Measurements from ENCODE around the gene ABHD2. TPM values are rescaled to one million over a fixed set of nuclear protein-coding genes. Genes with fewer than 3 reads are reported as not detected.

The ABHD2 gene
- total RNA-seq, 1 donor from 2014 or later: 66.5 TPM

DNA sequence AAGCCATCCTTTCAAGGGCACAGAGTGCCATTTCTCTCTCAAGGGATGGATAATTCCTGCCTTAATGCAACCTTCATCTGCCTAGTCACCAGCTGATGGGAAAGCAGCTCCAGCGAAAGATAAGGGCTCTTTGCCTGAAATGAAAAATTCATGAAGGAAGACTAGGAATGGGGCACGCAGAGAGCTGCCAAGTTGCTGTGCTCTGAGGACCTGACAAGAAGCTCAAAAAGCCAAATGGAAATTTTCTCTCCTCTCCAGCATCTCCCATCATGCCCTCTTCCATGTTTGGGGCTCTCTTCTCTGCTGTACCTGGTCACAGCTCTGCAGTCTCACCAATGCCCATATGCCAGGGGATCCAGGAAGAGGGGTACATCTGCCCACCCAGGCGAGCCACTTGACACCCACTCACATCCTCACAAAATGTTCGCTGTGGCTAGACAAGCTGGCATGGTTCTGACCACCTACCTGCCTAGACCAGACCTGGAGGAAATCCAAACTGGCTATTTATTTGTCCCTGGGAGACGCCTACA is 29.3 kb upstream of the ABHD2 start:
- Mint-ChIP-seq H3K27ac (no peak overlapping the region), H3K4me1 (ENCODE audit: low read depth) (peaks cover 11% of the 10 kb centered on the region), H3K4me3 (no peak overlapping the region)

DNA sequence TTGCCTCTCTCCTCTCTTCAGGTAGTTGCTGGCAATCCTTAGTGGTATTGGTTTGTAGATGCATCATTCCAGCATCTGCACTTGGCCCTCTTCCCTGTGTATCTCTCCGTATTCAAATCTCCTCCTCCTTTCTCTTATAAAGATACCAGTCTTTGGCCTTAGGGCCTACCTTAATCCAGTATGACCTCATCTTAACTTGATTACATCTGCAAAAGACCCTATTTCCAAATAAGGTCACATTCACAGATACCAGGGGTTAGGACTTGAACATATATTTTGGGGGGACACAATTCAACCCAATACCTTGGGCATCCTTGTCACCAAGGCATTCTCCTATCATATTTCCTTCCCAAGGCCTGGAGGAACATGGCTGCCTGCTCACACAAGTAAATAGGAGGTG is 22.0 kb upstream of the ABHD2 start:
- H3K27me3 Mint-ChIP-seq (ENCODE audit: insufficient read depth): no peaks in the 10 kb centered on the region
- H3K36me3 Mint-ChIP-seq (ENCODE audit: low read depth): peaks cover 3% of the 10 kb centered on the region
- no peak overlapping the region for H3K4me3 Mint-ChIP-seq
- peaks cover 21% of the 10 kb centered on the region for H3K9me3 Mint-ChIP-seq
- no peak overlapping the region for H3K27ac Mint-ChIP-seq
- DNase-seq (ENCODE audit: low spot score): no peak
- intact Hi-C loops (cut with micrococcal nuclease): no loop called here
- H3K4me1 Mint-ChIP-seq (ENCODE audit: low read depth): peaks cover 13% of the 10 kb centered on the region

More for the DNA sequence above, 29.3 kb upstream of the ABHD2 start:
- Mint-ChIP-seq H3K27me3 (ENCODE audit: insufficient read depth) (peaks cover 11% of the 10 kb centered on the region), H3K36me3 (ENCODE audit: low read depth) (no peaks in the 10 kb centered on the region), H3K9me3 (no peaks in the 10 kb centered on the region)
- no peak for DNase-seq (ENCODE audit: low spot score)
- intact Hi-C loops (cut with micrococcal nuclease): loop anchor here (2.0 to 10.0 kb wide), 2 partner anchors 30 to 276 kb away; partner anchors contain the start of genes ABHD2 and POLG

DNA sequence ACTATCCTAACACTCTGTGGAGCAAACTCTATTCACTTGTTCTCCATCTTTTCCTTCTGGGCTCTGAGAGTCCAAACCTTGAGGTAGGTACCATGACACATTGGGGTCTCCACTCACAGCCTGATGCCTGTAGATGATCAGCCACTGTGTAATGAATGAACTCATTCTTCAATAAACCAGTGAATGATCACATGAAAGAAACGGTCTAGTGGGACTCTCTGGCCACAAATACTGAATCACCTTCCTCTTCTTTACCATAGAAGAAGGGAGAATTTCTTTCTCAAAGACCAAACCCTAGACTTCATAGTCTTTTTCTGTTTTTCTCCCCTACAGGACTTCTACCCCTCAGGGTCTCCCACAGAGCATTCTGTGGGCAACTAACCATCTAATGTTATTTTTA is 20.5 kb upstream of the ABHD2 start:
- Mint-ChIP-seq H3K36me3 (ENCODE audit: low read depth) (peaks cover 3% of the 10 kb centered on the region), H3K27me3 (ENCODE audit: insufficient read depth) (no peaks in the 10 kb centered on the region), H3K9me3 (peaks cover 21% of the 10 kb centered on the region), H3K4me3 (peak overlapping the region; percentile 37), H3K27ac (peak overlapping the region; percentile 83), H3K4me1 (ENCODE audit: low read depth) (peaks cover 13% of the 10 kb centered on the region)
- DNase-seq (ENCODE audit: low spot score): no peak
- intact Hi-C loops (cut with micrococcal nuclease): loop anchor here (1.0 kb wide), 3 partner anchors 10 to 113 kb away; partner anchors contain the start of gene ABHD2

DNA sequence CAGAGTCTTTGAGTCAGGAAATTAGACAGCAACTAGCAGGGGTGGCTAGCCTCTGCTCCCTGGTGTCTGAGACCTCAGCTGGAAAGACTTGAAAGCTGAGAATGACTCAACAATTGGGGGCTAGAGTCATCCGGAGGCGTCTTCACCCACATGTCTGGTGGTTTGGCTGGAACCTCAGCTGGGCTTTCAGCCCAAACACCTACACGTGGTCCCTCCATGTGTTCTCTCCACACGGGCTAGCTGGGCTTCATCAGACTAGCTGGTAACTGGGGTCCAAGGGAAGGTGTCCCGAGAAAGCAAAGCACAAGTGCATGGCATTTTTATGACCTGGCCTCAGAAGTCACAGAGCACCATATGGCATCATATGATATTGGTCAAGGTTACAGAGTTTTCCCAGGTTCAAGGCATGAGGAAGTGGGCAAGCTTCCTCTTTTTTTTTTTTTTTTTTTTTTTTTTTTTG is 19.9 kb upstream of the ABHD2 start:
- peaks cover 13% of the 10 kb centered on the region for H3K4me1 Mint-ChIP-seq (ENCODE audit: low read depth)
- H3K4me3 Mint-ChIP-seq: peak overlapping the region; percentile 10
- peak overlapping the region; percentile 83 for H3K27ac Mint-ChIP-seq
- no peaks in the 10 kb centered on the region for H3K27me3 Mint-ChIP-seq (ENCODE audit: insufficient read depth)
- intact Hi-C loops (cut with micrococcal nuclease): loop anchor here (1.0 kb wide), 3 partner anchors 9 to 112 kb away; partner anchors contain the start of gene ABHD2
- H3K9me3 Mint-ChIP-seq: peaks cover 21% of the 10 kb centered on the region
- peaks cover 3% of the 10 kb centered on the region for H3K36me3 Mint-ChIP-seq (ENCODE audit: low read depth)
- peak; percentile 11 for DNase-seq (ENCODE audit: low spot score)

DNA sequence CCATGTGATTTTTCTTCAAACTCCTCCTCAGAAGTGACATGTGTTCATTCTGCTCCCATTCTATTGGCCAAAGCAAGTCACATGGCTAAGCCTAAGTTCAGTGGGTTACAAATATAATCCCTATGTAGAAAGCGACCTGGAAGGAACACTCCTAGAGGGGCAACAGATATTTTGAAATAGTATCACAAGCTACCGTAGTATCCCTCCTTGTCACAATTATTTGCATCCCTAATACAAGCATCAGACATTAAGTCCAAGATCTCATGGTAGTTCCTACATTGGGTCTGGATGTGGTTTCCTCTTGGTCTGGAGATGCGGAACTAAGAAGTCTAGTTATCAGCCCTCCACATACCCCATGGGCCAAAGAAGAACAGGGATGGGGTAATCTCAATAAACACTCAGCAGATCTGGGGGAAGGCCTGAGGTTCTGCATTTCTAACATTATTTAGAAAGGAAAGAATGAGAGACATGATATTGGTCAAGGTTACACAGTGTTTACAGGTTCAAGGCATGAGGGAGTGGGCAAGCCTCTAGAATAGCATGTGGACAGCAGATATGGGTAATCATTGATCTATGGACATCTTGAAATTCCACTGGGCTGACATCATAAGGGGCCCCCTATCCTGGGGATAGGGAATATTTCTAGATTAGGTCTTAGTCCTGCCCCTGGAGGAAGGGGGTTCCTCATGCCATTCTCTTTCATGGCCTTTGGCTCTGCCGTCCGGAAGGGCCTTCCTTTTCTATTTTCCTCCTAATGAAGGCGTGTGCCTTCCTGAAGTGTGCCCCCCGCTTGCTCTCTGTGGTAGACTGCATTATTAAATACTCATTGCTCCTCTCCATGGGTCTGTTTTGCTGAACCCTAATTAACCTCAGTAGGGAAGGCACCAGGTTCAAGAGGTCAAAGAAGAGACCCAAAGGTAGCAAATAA is 17.8 kb upstream of the ABHD2 start:
- peaks cover 21% of the 10 kb centered on the region for H3K9me3 Mint-ChIP-seq
- H3K36me3 Mint-ChIP-seq (ENCODE audit: low read depth): peaks cover 3% of the 10 kb centered on the region
- H3K27ac Mint-ChIP-seq: no peak overlapping the region
- intact Hi-C loops (cut with micrococcal nuclease): no loop called here
- peaks cover 20% of the 10 kb centered on the region for H3K4me1 Mint-ChIP-seq (ENCODE audit: low read depth)
- DNase-seq (ENCODE audit: low spot score): no peak
- no peaks in the 10 kb centered on the region for H3K27me3 Mint-ChIP-seq (ENCODE audit: insufficient read depth)
- H3K4me3 Mint-ChIP-seq: no peak overlapping the region

DNA sequence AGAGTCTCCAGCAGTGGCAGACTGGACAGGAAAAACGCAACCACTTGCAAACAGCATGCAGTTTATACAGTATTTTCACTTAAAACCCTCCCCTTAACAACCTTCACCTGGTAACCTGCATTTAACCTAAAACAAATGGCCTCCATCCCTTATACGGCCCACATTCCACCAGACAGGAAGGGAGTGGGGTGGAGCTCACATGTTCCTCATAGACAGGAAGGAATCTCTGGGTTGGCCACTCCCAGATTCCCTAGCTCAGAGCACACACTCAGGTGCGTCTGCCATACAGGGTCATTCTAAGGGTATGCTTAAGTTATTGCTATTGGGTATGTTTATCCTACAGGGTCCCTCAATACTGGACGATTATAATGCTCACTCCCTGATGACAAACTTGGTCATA is 16.8 kb upstream of the ABHD2 start:
- intact Hi-C loops (cut with micrococcal nuclease): no loop called here
- Mint-ChIP-seq H3K36me3 (ENCODE audit: low read depth) (peaks cover 3% of the 10 kb centered on the region), H3K4me1 (ENCODE audit: low read depth) (peaks cover 30% of the 10 kb centered on the region), H3K27me3 (ENCODE audit: insufficient read depth) (no peaks in the 10 kb centered on the region), H3K9me3 (peaks cover 13% of the 10 kb centered on the region), H3K27ac (no peak overlapping the region), H3K4me3 (no peak overlapping the region)
- DNase-seq (ENCODE audit: low spot score): no peak

DNA sequence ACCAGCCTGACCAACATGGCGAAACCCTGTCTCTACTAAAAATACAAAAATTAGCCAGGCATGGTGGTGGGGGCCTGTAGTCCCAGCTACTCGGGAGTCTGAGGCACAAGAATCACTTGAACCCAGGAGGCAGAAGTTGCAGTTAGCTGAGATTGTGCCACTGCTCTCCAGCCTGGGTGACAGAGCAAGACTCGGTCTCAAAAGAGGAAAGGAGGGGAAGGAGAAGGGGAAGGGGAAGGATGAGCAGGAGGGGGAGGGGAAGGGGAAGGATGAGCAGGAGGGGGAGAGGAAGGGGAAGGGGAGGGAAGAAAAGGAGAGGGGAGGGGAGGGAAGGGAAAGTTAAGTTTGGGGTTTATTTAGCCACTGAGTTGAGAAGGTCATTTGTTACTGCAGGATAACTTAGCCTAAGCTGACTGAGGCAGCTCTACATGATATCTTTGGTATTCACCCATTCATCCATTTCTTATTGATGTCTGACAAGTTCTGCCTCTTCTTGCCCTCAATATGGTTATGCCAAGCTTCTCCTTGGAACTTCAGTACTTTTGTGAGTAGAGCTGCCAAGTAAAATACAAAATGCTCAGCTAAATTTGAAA is 15.9 kb upstream of the ABHD2 start:
- H3K4me3 Mint-ChIP-seq: no peak overlapping the region
- no peaks in the 10 kb centered on the region for H3K27me3 Mint-ChIP-seq (ENCODE audit: insufficient read depth)
- DNase-seq (ENCODE audit: low spot score): no peak
- intact Hi-C loops (cut with micrococcal nuclease): no loop called here
- H3K36me3 Mint-ChIP-seq (ENCODE audit: low read depth): peaks cover 3% of the 10 kb centered on the region
- H3K9me3 Mint-ChIP-seq: peaks cover 7% of the 10 kb centered on the region
- no peak overlapping the region for H3K27ac Mint-ChIP-seq
- peaks cover 31% of the 10 kb centered on the region for H3K4me1 Mint-ChIP-seq (ENCODE audit: low read depth)

DNA sequence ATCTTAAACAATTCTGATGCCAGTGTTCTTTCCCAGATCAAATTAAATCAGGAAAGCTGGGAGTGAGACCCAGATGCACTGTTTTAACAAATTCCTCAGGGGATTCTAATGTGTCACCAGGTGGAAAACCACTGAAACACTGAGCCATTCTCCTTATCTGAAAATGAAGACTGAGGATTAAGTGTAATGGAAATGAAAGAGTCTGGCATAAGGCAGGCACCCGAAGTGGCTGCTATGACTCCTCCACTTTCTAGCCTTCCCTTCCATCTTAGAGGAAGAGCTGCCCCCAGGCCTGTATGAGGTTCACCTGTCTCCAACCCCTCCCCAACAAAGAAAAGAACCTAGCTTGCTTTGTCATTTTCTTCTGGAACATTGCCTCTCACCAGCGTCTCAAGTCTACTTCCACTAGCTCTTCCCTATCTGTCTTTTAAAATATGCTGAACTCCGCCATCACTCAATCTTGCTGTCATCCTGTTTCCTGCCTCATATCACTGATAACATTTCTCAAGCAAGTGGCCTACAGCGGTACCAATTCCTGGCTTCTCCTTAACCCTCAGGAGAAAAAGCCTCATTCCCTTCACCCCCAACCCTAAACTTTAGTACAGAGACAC is 13.7 kb upstream of the ABHD2 start:
- DNase-seq (ENCODE audit: low spot score): no peak
- Mint-ChIP-seq H3K4me3 (no peak overlapping the region), H3K27ac (no peak overlapping the region), H3K27me3 (ENCODE audit: insufficient read depth) (peaks cover 4% of the 10 kb centered on the region), H3K9me3 (no peaks in the 10 kb centered on the region), H3K36me3 (ENCODE audit: low read depth) (no peaks in the 10 kb centered on the region), H3K4me1 (ENCODE audit: low read depth) (peaks cover 28% of the 10 kb centered on the region)
- intact Hi-C loops (cut with micrococcal nuclease): no loop called here

DNA sequence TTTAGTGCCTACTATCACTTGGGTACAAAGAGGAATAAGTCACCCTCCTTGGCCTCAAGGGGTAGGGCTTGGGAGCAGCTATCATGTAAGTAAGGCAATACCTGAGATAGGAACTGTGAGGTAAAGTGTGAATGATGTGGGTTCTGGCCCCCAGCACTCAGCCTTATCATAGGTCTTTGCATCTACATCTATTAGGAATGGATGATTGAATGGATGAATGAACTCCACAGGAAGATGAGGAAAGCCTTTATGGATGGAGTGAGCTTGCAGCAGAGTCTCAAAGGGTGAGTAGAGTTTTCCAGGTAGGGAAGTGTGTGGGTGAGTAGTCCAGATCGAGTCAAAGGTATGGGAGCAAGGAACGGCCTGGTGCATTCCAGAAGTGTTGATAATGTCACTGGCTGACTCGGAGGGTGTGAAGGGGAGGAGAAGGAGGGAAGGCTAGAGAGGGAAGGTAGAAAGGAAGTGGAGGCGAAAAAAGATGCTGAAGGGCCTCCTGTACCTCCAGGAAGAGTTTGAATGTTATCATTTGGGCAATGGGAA is 13.1 kb upstream of the ABHD2 start:
- Mint-ChIP-seq H3K27ac (peak overlapping the region; percentile 46), H3K4me1 (ENCODE audit: low read depth) (peaks cover 28% of the 10 kb centered on the region)

DNA sequence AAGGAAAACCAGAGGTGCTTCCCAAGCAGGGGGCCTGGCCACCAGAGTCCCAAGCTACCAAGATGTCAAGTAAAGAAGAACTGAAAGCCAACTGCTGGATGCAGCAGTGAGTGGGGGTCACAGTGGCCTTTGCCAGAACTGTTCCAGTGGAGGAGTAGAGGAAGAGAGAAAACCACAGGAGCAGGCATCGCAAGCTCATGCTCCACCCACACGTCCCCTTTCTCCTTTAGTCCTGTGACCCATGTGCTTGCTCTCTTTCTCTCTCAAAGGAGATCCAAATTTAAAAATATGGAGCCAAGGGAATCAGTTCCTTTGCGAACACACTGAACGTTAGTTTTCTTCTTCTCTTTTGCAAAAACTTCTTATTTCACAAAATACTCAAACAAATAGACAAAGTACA is 12.4 kb upstream of the ABHD2 start:
- Mint-ChIP-seq H3K4me1 (ENCODE audit: low read depth) (peaks cover 28% of the 10 kb centered on the region), H3K27me3 (ENCODE audit: insufficient read depth) (peaks cover 7% of the 10 kb centered on the region), H3K27ac (peak overlapping the region; percentile 6), H3K9me3 (no peaks in the 10 kb centered on the region), H3K4me3 (no peak overlapping the region), H3K36me3 (ENCODE audit: low read depth) (no peaks in the 10 kb centered on the region)
- intact Hi-C loops (cut with micrococcal nuclease): no loop called here
- DNase-seq (ENCODE audit: low spot score): no peak

More for the DNA sequence above, 13.1 kb upstream of the ABHD2 start:
- H3K27me3 Mint-ChIP-seq (ENCODE audit: insufficient read depth): peaks cover 7% of the 10 kb centered on the region
- intact Hi-C loops (cut with micrococcal nuclease): no loop called here
- no peaks in the 10 kb centered on the region for H3K36me3 Mint-ChIP-seq (ENCODE audit: low read depth)
- DNase-seq (ENCODE audit: low spot score): no peak
- no peaks in the 10 kb centered on the region for H3K9me3 Mint-ChIP-seq
- no peak overlapping the region for H3K4me3 Mint-ChIP-seq

DNA sequence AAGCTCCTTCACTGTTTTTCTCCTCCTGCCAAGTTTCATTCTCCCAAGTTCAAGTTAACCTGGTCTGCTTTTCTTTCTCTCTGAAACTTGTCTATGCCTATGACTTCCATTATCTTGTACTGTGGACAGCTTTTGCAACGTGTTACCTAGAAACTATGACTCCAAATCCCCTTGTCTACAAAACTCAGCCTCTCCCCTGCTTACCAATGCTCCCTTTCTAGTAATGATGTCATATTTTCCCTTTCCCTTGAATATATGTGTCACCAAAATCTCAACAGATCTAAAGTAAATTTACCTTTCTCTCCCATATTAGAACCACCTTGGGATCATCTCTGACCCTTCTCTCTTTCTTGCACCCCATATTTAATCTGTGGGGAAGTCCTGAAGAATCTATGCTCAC is 10.5 kb upstream of the ABHD2 start:
- Mint-ChIP-seq H3K36me3 (ENCODE audit: low read depth) (no peaks in the 10 kb centered on the region), H3K9me3 (no peaks in the 10 kb centered on the region), H3K4me3 (no peak overlapping the region), H3K27me3 (ENCODE audit: insufficient read depth) (peaks cover 7% of the 10 kb centered on the region), H3K4me1 (ENCODE audit: low read depth) (peaks cover 28% of the 10 kb centered on the region), H3K27ac (peak overlapping the region; percentile 56)
- intact Hi-C loops (cut with micrococcal nuclease): loop anchor here (1.0 kb wide), 1 partner anchor 9 kb away; no protein-coding TSS in a partner anchor
- no peak for DNase-seq (ENCODE audit: low spot score)

All from activated T-helper 1 cell treated with anti-CD3 and anti-CD28 coated beads, Interleukin-12 subunit alpha, Interleukin-12 subunit beta, Interleukin-2, Interleukin-4 antibody, amounts not matched to agents 30 ng/mL and 10 ng/mL and 1 ng/mL, durations not matched to agents 14 hours and 24 hours and 36 hours (primary cell).